Left ventricle myocardium inferior (tissue), 1 donor: Measurements from ENCODE around the gene USP5. TPM values are rescaled to one million over a fixed set of nuclear protein-coding genes. Genes with fewer than 3 reads are reported as not detected.
"Not testable (repeated sequence)": the region's sequence is repeated elsewhere in the genome, so short reads cannot be mapped to it uniquely, and the experiment has no call there.

Experiments
- DNase-seq: peaks from one replicate; pipeline ENCODE4 v3.0.0-alpha.2; 2020
- H3K27ac ChIP-seq: fragments of 200-600 bp; replicated peaks from 2 replicates; pipeline ENCODE4 v1.8.0; 2021
- H3K27me3 ChIP-seq: fragments of 200-600 bp; 2 replicates; pipeline ENCODE4 v1.8.0; 2021; ENCODE audit warnings: low read depth
- H3K36me3 ChIP-seq: fragments of 200-600 bp; 2 replicates; pipeline ENCODE4 v1.8.0; 2021
- H3K4me1 ChIP-seq: fragments of 200-600 bp; 2 replicates; pipeline ENCODE4 v1.8.0; 2021
- H3K4me3 ChIP-seq: fragments of 200-600 bp; 2 replicates; pipeline ENCODE4 v1.8.0; 2021; ENCODE audit warnings: mild to moderate bottlenecking, moderate library complexity
- H3K9me3 ChIP-seq: fragments of 200-600 bp; replicated peaks from 2 replicates; pipeline ENCODE4 v1.8.0; 2021
- intact Hi-C: fragments of 100-400 bp; cut with micrococcal nuclease; formaldehyde crosslinking; loops from one replicate; pipeline ENCODE4 v1.11.0; 2022
- total RNA-seq: library from RNA; stranded (reverse); fragmentation: NEBNext Ultra II Directional; extraction: Animal tissue kit (Norgen Biotek cat#: 25700); gene quantifications from one replicate; pipeline ENCODE4 v1.2.1, GENCODE V29; 2021
- TF ChIP-seq, protein P1 (sequence below): fragments of 200-600 bp; IDR thresholded peaks from 2 replicates; pipeline ENCODE4 v1.8.0; 2021; ENCODE audit warnings: antibody characterized with exemption, mild to moderate bottlenecking, borderline replicate concordance
- donor health status: DM: no; HTN: yes; CAD: no; lungs with severe emphysema.

USP5 gene
- total RNA-seq, 1 donor from 2014 or later = 73.6 TPM

DNA sequence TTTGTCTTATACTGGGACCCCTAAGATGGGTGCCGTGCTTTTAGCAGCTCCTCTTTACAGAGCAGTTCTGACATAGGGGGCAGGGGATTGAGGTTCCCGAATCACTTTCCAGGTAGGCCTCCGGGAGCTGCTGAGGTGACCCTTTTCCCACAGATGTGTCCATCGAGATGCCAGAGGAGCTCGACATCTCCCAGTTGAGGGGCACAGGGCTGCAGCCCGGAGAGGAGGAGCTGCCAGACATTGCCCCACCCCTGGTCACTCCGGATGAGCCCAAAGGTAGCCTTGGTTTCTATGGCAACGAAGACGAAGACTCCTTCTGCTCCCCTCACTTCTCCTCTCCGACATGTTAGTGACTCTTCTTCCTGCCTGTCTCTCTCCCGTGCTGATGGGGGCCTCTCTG, 11.1 kb downstream of the USP5 start:
- TF ChIP-seq, protein P1, sequence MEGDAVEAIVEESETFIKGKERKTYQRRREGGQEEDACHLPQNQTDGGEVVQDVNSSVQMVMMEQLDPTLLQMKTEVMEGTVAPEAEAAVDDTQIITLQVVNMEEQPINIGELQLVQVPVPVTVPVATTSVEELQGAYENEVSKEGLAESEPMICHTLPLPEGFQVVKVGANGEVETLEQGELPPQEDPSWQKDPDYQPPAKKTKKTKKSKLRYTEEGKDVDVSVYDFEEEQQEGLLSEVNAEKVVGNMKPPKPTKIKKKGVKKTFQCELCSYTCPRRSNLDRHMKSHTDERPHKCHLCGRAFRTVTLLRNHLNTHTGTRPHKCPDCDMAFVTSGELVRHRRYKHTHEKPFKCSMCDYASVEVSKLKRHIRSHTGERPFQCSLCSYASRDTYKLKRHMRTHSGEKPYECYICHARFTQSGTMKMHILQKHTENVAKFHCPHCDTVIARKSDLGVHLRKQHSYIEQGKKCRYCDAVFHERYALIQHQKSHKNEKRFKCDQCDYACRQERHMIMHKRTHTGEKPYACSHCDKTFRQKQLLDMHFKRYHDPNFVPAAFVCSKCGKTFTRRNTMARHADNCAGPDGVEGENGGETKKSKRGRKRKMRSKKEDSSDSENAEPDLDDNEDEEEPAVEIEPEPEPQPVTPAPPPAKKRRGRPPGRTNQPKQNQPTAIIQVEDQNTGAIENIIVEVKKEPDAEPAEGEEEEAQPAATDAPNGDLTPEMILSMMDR = no peak
- Histone ChIP-seq H3K4me3 (no peak overlapping the region), H3K4me1 (peaks cover 12% of the 10 kb centered on the region), H3K27ac (no peak overlapping the region), H3K36me3 (peaks cover 69% of the 10 kb centered on the region), H3K9me3 (no peaks in the 10 kb centered on the region), H3K27me3 (no peaks in the 10 kb centered on the region)
- intact Hi-C loops = no loop called here
- DNase-seq = no peak

DNA sequence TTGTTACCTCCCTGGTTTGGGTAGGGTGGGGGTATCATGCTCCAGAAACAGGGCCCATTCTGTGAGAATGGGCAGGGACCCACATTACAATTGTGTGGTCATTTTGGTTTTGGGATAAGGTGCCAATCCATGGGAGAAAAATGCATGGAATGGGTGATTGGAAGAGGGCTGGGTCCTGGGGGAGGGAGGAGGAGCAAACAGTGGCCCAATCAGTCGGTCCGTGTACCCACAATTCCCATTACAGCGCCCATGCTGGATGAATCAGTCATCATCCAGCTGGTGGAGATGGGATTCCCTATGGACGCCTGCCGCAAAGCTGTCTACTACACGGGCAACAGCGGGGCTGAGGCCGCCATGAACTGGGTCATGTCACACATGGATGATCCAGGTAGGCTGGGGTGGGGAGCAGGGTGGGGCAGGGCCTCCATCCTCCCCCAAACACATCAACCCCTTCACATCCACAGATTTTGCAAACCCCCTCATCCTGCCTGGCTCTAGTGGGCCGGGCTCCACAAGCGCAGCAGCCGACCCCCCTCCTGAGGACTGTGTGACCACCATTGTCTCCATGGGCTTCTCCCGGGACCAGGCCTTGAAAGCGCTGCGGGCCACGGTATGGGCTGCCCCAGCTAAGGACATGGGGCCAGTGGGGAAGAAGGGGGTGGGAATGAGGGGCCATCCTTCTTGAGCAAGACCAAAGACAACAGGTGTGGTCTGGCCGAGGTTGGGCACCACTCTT, 11.8 kb downstream of the USP5 start:
- H3K36me3 ChIP-seq = peaks cover 63% of the 10 kb centered on the region
- no peaks in the 10 kb centered on the region for H3K9me3 ChIP-seq
- H3K27ac ChIP-seq = no peak overlapping the region
- H3K4me3 ChIP-seq = no peak overlapping the region
- TF ChIP-seq, protein P1 = no peak
- H3K27me3 ChIP-seq = no peaks in the 10 kb centered on the region
- intact Hi-C loops = no loop called here
- no peak for DNase-seq
- peaks cover 20% of the 10 kb centered on the region for H3K4me1 ChIP-seq

DNA sequence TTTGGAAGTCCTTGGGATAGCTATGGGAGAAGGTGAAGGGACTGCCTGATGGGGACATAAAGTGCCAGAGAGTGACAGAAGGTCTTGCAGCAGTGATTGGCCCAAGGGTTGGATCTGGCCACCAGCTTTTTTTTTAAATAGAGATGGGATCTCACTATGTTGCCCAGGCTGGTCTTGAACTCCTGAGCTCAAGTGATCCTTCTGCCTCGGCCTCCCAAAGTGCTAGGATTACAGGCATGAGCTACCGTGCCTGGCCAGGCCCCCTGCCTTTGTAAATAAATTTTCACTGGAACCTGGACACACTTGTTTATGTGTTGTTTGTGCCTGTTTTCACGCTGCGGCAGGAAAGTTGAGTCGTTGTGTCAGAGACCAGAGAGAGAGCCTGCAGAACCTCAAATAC, 13.4 kb downstream of the USP5 start:
- H3K27ac ChIP-seq, H3K9me3 ChIP-seq, DNase-seq, intact Hi-C loops, H3K27me3 ChIP-seq, H3K4me3 ChIP-seq: not testable (repeated sequence)
- Histone ChIP-seq H3K4me1 (peaks cover 34% of the 10 kb centered on the region), H3K36me3 (peaks cover 63% of the 10 kb centered on the region)

GRCh38 chr12:6866163-6866919, 14.4 kb downstream of the USP5 start:
- Histone ChIP-seq H3K9me3 (no peaks in the 10 kb centered on the region), H3K4me3 (peak overlapping the region; percentile 100), H3K4me1 (peaks cover 43% of the 10 kb centered on the region), H3K36me3 (peaks cover 63% of the 10 kb centered on the region), H3K27ac (peak overlapping the region; percentile 99), H3K27me3 (no peaks in the 10 kb centered on the region)
- TF ChIP-seq, protein P1 = no peak
- DNase-seq = no peak
- intact Hi-C loops = no loop called here

DNA sequence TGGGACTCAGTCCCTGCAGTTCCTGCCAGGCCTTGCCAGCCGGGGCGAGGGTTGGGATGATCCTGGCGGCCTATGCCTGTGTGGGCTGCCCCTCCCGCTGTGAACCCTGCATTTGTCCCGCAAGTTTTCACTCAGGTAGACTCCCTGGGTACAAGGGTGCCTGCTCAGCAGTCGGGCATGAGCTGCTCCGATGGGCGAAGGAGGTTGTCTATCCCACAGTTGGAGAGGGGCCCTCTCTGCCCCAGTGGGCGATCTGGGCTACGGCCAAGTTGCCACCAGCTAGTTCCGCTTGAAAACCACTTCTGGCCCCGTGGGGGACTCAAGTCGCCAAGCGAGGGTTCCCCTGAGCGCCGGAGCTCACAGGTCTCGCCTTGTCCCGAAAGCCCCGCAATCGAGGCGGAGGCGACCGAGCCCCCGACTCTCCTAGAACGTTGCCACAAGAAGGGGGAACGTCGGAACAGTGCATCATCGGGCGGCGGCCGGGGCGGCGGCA, 15.0 kb downstream of the USP5 start:
- no peaks in the 10 kb centered on the region for H3K9me3 ChIP-seq
- H3K4me1 ChIP-seq = peaks cover 50% of the 10 kb centered on the region
- TF ChIP-seq, protein P1 = no peak
- peak overlapping the region; percentile 99 for H3K27ac ChIP-seq
- no peaks in the 10 kb centered on the region for H3K27me3 ChIP-seq
- peak overlapping the region; percentile 100 for H3K4me3 ChIP-seq
- peaks cover 60% of the 10 kb centered on the region for H3K36me3 ChIP-seq
- intact Hi-C loops = no loop called here
- no peak for DNase-seq
